Measurements from ENCODE around the gene RAB10.
"Not testable (repeated sequence)": the region's sequence is repeated elsewhere in the genome, so short reads cannot be mapped to it uniquely, and the experiment has no call there.

GRCh38 chr2:26080925-26081324 lies 47.0 kb downstream of the RAB10 start:
- not testable (repeated sequence) for TF ChIP-seq EZH2phosphoT487 (IDR thresholded peaks at IDR 0.05; ENCODE audit: borderline replicate concordance, low read length); CTCF (conservative IDR thresholded peaks at IDR 0.05; ENCODE audit: low read depth, low read length)
